OCI-LY1 (cell line): ENCODE measurements around the gene MFAP3L.

Experiments
- H2AFZ ChIP-seq: fragments of 200-600 bp; sonication (generic), shearing (Covaris generic); 2 replicates; pipeline ENCODE4 v1.6.0; 2014; ENCODE audit warnings: antibody characterized with exemption, mild to moderate bottlenecking, low read length
- H3F3A ChIP-seq: fragments of 200-600 bp; sonication (generic), shearing (Covaris generic); 2 replicates; pipeline ENCODE4 v1.6.0; 2014; ENCODE audit warnings: mild to moderate bottlenecking, antibody characterized with exemption, low read length, moderate library complexity; ENCODE audit not compliant: insufficient read depth
- H3K27ac ChIP-seq: fragments of 200-600 bp; sonication (generic); 2 replicates; pipeline ENCODE4 v1.5.1; 2014; ENCODE audit warnings: low read length, mixed run types, mild to moderate bottlenecking, low read depth; ENCODE audit not compliant: poor library complexity, severe bottlenecking
- H3K27me3 ChIP-seq: fragments of 200-600 bp; sonication (generic); 2 replicates; pipeline ENCODE4 v1.6.0; 2014; ENCODE audit warnings: antibody characterized with exemption, mild to moderate bottlenecking, low read length, moderate library complexity; ENCODE audit not compliant: insufficient read depth
- H3K36me3 ChIP-seq: fragments of 200-600 bp; sonication (generic); 2 replicates; pipeline ENCODE4 v1.6.1; 2014; ENCODE audit warnings: mild to moderate bottlenecking, antibody characterized with exemption, low read length, moderate library complexity, mixed read lengths; ENCODE audit not compliant: insufficient read depth
- H3K4me1 ChIP-seq: fragments of 200-600 bp; sonication (generic); 2 replicates; pipeline ENCODE4 v1.5.1; 2014; ENCODE audit warnings: mild to moderate bottlenecking, low read length, moderate library complexity; ENCODE audit not compliant: insufficient read depth, severe bottlenecking
- H3K4me2 ChIP-seq: fragments of 200-600 bp; sonication (generic), shearing (Covaris generic); 2 replicates; pipeline ENCODE4 v1.6.1; 2014; ENCODE audit warnings: low read length
- H3K4me3 ChIP-seq: fragments of 200-600 bp; sonication (generic); 2 replicates; pipeline ENCODE4 v1.5.1; 2014; ENCODE audit warnings: low read length, low read depth, mild to moderate bottlenecking, mixed read lengths; ENCODE audit not compliant: poor library complexity, severe bottlenecking
- H3K79me2 ChIP-seq: fragments of 200-600 bp; shearing (Covaris generic); 2 replicates; pipeline ENCODE4 v1.6.1; 2016; ENCODE audit warnings: mixed run types, low read length, mixed read lengths; ENCODE audit not compliant: insufficient read depth
- H3K9ac ChIP-seq: fragments of 200-600 bp; sonication (generic), shearing (Covaris generic); 2 replicates; pipeline ENCODE4 v1.6.1; 2014; ENCODE audit warnings: mild to moderate bottlenecking, low read length, mixed read lengths
- H3K9me2 ChIP-seq: fragments of 200-600 bp; sonication (generic), shearing (Covaris generic); 2 replicates; pipeline ENCODE4 v1.6.1; 2014; ENCODE audit warnings: low read depth, mild to moderate bottlenecking, low read length, mixed read lengths
- H3K9me3 ChIP-seq: fragments of 200-600 bp; shearing (Covaris generic); 2 replicates; pipeline ENCODE4 v1.6.1; 2014; ENCODE audit warnings: low read length, mixed read lengths
- H4K20me1 ChIP-seq: fragments of 200-600 bp; sonication (generic), shearing (Covaris generic); 2 replicates; pipeline ENCODE4 v1.6.0; 2016; ENCODE audit warnings: mild to moderate bottlenecking, low read length; ENCODE audit not compliant: insufficient read depth
- CTCF ChIP-seq: fragments of 200-600 bp; sonication (generic), shearing (Covaris generic); IDR thresholded peaks from 2 replicates; pipeline ENCODE4 v1.5.1; 2017; ENCODE audit warnings: mild to moderate bottlenecking, antibody characterized with exemption, low read length, moderate library complexity, mixed read lengths
- EZH2 ChIP-seq: fragments of 200-600 bp; sonication (generic), shearing (Covaris generic); IDR thresholded peaks from 2 replicates; pipeline ENCODE4 v1.8.0; 2017; ENCODE audit warnings: borderline replicate concordance, mixed run types, mild to moderate bottlenecking, antibody characterized with exemption, low read length, moderate library complexity, mixed read lengths

Gene MFAP3L

GRCh38 chr4:170052919-170053318 lies 26.7 kb upstream of the MFAP3L start:
- Histone ChIP-seq H3K9me2 (no peaks in the 10 kb centered on the region), H3K4me2 (no peak overlapping the region), H3K4me1 (no peaks in the 10 kb centered on the region), H3K79me2 (no peaks in the 10 kb centered on the region), H3K36me3 (no peaks in the 10 kb centered on the region), H3K9ac (no peak overlapping the region), H3F3A (no peaks in the 10 kb centered on the region), H2AFZ (no peak overlapping the region), H4K20me1 (no peaks in the 10 kb centered on the region), H3K9me3 (no peaks in the 10 kb centered on the region), H3K27ac (no peak overlapping the region), H3K4me3 (no peak overlapping the region), H3K27me3 (no peaks in the 10 kb centered on the region)
- TF ChIP-seq CTCF (no peak), EZH2 (no peak)

GRCh38 chr4:170051402-170051801 lies 25.2 kb upstream of the MFAP3L start:
- no peak for TF ChIP-seq EZH2
- TF ChIP-seq CTCF = no peak

GRCh38 chr4:170049766-170050165 lies 23.6 kb upstream of the MFAP3L start:
- TF ChIP-seq CTCF = no peak
- TF ChIP-seq EZH2 = no peak
- Histone ChIP-seq H3K27ac (no peak overlapping the region), H2AFZ (no peak overlapping the region), H3K9me3 (no peaks in the 10 kb centered on the region), H3K9me2 (no peaks in the 10 kb centered on the region), H3K4me1 (no peaks in the 10 kb centered on the region), H3K4me3 (no peak overlapping the region), H4K20me1 (no peaks in the 10 kb centered on the region), H3K36me3 (no peaks in the 10 kb centered on the region), H3K79me2 (no peaks in the 10 kb centered on the region), H3K9ac (no peak overlapping the region), H3F3A (no peaks in the 10 kb centered on the region), H3K27me3 (no peaks in the 10 kb centered on the region), H3K4me2 (no peak overlapping the region)

More at GRCh38 chr4:170051402-170051801, 25.2 kb upstream of the MFAP3L start:
- Histone ChIP-seq H3F3A (no peaks in the 10 kb centered on the region), H3K79me2 (no peaks in the 10 kb centered on the region), H3K4me1 (no peaks in the 10 kb centered on the region), H4K20me1 (no peaks in the 10 kb centered on the region), H3K4me3 (no peak overlapping the region), H3K27me3 (no peaks in the 10 kb centered on the region), H3K9me3 (no peaks in the 10 kb centered on the region), H3K4me2 (no peak overlapping the region), H3K9ac (no peak overlapping the region), H3K27ac (no peak overlapping the region), H3K9me2 (no peaks in the 10 kb centered on the region), H2AFZ (no peak overlapping the region), H3K36me3 (no peaks in the 10 kb centered on the region)
